SK-MEL-5 (cell line): Measurements from ENCODE around the gene ZNF653. TPM values are rescaled to one million over a fixed set of nuclear protein-coding genes. Genes with fewer than 3 reads are reported as not detected.
"Not testable (repeated sequence)": the region's sequence is repeated elsewhere in the genome, so short reads cannot be mapped to it uniquely, and the experiment has no call there.

Experiments
- DNase-seq: peaks from one replicate; pipeline ENCODE4 v3.0.0-alpha.2; 2016; ENCODE audit warnings: low read depth, low spot score
- in situ Hi-C: cut with HindIII; loops from 2 replicates; pipeline ENCODE4 v1.10.0; 2016; ENCODE audit warnings: low sequenced_read_pairs, high pct_unique_total_duplicates, low pct_unique_long_range_greater_than_20kb
- total RNA-seq: library from RNA; depleted of rRNA; stranded (reverse); fragments of >200 nt; shearing (Covaris generic); gene quantifications from 2 replicates; pipeline ENCODE4 v1.2.3, GENCODE V29; 2014

ZNF653 gene
- total RNA-seq, 1 experiment from 2014 or later: 1.6 TPM

DNA sequence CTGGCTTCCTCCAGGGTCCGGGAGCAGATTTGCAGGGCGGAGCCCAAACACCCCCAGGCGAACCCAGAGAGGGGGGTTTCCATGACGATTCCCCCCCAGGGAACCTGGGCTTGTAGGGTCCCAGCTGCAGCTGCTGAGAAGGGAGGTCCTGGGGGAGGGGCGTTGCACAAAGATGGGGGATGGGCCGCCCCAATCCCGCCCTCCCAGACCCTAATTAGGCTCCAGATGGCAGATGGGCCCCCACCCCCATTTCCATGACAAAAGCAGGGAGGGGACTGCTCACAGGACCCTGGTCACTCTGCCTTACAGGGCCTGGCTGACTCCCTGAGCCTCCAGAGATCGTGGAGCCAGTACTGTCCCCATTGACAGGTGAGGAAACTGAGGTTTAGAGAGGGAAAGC, 40.0 kb downstream of the ZNF653 start:
- in situ Hi-C loops: no loop called here
- no peak for DNase-seq

DNA sequence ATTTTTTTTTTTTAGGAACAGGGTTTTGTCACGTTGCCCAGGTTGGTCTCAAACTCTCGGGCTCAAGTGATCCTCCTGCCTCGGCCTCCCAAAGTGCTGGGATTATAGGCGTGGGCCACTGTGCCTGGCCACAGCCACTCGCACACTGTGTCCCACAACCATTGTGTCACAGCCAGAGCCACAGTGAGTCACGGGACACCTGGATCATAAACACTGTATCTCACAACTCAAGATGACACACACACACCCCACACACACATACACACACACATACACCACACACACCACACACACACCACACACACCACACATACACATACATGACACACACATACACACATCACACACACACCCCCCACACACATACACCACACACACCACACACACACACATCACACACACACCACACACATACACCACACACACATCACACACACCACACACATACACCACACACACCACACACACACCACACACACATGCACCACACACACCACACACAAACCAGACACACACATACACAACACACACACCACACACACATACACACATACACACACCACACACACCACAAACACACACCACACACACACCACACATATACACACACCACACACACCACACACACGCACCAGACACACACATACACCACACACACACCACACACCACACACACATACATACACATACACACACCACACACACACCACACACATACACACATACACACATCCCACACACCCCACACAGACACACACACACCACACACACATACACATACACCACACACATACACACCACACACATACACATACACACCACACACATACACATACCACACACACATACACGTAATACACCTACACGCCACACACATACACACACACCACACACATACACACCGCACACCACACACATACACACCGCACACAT, 41.0 kb downstream of the ZNF653 start:
- in situ Hi-C loops: no loop called here
- no peak for DNase-seq

DNA sequence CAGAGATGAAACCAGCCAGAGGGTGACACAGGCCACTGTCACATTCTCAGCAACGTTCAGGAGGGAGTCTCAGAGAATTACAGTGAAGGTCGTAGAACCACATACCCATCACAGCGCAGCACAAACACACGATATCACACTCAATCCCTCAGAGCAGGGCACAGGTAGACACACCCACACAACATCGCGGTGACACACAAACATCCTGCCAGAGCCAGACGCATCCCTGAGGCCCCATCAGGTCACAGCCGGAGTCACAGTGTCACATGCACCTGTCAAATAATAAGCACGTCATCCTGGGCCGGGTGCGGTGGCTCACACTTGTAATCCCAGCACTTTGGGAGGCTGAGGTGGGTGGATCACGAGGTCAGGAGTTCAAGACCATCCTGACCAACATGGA, 42.2 kb downstream of the ZNF653 start:
- in situ Hi-C loops: no loop called here

DNA sequence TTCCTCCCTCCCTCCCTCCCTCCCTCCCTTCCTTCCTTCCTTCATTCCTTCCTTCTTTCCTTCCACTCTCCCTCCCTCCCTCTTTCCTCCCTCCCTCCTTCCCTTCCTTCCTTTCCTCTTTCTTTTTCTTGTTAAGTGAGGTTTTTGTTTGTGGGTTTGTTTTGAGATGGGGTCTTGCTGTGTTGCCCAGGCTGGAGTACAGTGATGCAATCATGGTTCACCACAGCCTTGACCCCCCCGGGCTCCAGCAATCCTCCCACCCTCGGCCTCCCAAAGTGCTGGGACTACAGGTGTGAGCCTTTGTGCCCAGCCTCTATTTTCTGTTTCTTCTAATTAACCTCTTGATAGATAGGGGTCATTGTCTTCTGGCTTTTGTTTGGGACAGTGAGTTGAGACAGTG, 44.2 kb downstream of the ZNF653 start:
- in situ Hi-C loops: no loop called here
- DNase-seq: no peak

More for the DNA sequence above, 42.2 kb downstream of the ZNF653 start:
- DNase-seq: no peak

DNA sequence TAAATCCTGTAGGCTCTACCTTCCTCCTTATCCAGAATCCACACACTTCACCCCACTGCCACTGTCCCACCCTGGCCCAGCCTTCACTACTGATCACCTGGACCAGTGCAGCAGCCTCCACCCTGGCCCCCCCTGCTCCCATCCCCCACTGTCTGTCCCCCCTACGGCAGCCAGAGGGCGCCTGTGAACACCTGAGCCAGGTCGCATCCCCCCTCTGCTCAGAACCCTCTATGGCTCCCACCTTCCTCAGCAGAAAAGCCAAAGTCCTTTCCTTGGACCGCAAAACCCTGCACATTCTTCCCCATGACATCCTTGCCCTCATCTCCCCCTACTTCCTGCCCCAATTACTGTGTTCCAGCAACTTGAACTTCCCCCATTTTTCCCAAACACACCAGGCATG, 45.4 kb downstream of the ZNF653 start:
- in situ Hi-C loops: no loop called here
- no peak for DNase-seq

DNA sequence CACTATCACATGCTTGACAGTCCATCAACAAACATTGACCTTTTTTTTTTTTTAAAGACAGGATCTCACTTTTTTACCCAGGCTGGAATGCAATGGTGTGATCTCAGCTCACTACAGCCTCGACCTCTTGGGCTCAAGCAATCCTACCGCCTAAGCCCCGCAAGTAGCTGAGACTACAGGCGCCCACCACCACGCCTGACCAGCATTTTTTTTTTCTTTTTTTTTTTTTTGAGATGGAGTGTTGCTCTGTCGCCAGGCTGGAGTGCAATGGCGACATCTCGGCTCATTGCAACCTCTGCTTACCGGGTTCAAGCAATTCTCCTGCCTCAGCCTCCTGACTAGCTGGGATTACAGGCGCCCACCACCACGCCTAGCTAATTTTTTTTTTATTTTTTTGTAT, 46.7 kb downstream of the ZNF653 start:
- in situ Hi-C loops, DNase-seq: not testable (repeated sequence)

DNA sequence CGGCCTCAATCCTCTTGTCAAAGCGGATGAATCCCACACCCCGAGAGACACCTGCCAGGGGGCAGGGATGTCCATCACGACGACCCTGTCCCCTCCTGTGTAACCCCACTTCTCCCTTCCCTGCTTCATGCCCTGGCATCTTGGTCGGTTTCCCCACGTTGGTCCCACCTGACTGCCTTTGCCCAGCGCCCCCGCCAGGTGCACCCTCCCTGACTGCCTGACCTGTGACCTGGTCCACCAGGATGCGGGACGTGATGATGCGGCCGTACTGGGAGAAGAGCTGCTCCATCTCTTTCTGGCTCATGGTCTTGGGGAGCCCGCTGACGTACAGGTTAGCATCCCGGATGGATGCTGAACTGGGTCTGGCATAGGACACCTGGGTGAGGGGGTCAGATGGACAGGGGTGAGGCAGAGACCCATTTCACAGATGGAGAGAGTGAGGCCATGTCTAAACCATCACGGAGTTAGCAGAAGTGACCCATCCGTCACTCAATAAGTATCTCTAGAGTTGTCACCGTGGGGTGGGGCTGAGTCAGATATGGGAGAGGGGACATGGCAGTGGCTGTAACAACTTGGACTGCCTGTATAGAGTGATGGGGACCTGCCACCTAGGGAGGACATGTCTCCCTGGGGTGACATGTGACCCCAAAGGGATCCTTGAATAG, 47.3 kb downstream of the ZNF653 start:
- DNase-seq: no peak
- in situ Hi-C loops: no loop called here

DNA sequence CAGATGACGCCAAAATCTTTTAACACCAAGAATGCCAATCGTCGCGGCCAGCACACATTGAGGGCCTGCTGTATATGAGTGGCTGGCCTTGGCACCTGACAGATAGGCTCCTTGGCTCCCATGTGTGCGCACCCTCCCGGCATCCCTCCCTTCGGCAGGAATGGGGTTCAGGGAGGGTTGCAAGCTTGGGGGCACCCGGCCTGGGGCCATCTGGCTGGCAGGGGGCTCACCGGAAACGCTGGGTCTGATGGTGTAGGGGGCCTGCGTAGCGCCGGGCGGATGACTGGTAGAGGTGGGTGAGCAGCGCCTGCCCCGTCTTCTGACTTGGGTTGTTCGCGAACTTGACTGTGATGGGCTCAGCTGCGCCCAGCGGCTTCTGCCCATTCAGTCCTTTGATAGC, 47.8 kb downstream of the ZNF653 start:
- DNase-seq: no peak
- in situ Hi-C loops: no loop called here

DNA sequence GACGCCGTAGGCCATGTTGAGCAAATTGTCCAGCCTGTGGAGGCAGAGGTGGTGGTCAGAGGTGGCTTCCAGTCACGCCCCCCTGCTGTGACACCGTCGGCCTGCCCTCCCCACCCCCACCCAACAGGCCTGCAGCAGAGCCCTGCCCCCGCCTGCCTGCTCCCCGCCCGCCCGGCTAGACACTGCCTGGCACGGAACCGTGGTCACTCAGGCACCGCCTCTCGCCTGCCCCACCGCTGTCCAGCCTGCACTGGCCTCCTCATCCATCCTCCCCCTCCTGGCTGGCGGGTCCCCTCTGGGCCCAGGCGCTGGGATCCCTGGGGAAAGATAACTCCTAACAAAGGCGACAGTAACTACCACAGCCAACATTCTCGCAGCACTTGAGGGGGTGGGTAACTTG, 48.5 kb downstream of the ZNF653 start:
- no peak for DNase-seq
- in situ Hi-C loops: no loop called here

DNA sequence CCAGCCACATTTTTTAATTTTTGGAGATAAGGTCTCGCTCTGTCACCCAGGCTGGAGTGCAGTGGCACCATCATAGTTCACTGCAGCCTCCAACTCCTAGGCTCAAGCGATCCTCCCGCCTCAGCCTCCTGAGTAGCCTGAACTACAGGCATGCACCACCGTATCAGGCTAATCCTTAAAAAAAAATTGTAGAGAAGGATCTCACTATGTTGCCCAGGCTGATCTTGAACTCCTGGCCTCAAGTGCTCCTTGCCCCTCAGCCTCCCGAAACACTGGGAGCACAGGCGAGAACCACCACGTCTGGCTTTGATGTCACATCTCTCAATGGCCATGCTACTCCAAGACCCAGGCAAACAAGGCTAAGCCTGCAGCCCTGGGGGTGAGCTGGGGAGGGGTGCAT, 49.0 kb downstream of the ZNF653 start:
- in situ Hi-C loops: no loop called here
- no peak for DNase-seq

DNA sequence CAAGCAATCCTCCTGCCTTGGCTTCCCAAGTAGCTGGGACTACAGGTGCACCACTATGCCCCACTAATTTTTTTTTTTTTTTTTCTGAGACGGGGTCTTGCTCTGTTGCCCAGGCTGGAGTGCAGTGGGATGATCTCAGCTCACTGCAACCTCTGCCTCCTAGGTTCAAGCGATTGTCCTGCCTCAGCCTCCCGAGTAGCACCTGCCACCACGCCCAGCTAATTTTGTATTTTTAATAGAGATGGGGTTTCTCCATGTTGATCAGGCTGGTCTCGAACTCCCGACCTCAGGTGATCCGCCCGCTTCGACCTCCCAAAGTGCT, 50.4 kb downstream of the ZNF653 start:
- in situ Hi-C loops, DNase-seq: not testable (repeated sequence)

DNA sequence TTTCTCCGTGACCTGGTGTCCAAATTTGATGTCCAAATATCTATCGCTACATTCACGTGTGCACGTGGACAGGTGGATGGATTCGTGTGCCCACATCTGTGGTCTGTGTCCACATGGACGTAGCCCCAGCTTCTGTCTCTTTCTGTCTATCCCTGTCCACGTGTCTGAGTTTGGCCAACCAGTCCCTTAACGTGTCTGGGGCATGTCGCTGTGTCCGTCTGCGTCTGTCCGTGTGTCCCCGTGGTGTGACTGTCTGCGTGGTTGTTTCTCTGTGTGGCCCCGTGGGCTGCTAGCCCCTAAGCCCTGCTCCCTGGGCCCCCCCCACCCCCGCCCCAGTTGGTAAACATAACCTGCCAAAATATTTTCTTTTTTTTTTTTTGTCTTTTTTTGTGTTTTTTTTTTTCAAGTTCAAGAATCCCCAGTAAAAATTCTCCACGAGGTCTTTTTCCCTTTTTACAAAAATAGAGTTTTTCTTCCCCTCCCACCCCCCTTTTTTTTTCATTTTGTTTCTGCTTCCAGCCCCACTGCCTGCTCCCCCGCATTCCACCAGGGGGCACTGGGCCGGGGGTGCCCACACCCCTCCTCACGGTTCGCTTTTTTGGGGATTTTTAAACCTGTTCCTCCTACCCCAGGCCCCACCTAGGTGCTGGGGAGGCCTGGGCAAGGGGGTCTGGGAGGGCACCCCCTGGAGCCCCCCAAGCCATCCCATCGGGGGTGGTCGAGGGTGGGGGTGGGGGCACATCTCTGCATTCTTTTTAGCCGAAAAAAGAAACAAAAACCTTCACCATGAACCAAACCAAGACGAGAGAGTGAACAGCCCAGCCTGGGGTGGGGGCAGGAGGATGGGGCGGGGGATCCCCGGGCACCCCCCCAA, 51.9 kb downstream of the ZNF653 start:
- no peak for DNase-seq
- in situ Hi-C loops: no loop called here

DNA sequence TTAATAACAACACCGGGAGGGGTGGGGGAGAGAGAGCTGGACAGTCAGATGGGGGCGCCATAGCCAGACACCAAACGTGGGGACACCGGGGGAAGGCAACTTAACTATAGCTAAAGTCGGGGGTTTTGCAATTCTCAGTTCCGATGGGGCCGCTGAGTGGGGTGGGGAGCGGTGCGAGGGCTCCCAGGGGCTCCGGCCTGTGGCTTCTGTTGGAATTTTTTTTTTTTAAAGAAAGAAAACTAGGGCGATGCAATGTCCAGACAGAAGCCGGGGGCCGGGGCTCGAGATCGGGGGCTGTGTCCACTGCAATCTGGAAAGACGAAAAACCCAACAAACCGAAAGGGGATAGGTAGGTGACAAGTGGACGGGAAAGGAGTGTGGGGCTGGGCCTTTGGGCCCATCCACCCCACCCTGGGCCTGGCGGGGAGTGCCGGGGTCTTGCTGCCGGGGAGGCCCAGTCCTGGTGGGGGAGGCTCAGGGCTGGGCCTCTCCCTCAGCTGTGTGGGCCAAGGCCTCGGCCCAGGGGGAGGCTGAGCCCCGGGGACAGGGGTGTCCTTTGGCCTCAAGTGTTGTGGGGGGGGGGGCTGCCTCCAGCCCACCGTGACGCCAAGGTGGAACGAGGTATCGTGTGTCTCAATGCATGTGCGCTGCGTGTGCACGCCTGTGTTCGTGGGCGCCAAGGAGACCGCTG, 52.9 kb downstream of the ZNF653 start:
- in situ Hi-C loops: no loop called here
- DNase-seq: no peak

DNA sequence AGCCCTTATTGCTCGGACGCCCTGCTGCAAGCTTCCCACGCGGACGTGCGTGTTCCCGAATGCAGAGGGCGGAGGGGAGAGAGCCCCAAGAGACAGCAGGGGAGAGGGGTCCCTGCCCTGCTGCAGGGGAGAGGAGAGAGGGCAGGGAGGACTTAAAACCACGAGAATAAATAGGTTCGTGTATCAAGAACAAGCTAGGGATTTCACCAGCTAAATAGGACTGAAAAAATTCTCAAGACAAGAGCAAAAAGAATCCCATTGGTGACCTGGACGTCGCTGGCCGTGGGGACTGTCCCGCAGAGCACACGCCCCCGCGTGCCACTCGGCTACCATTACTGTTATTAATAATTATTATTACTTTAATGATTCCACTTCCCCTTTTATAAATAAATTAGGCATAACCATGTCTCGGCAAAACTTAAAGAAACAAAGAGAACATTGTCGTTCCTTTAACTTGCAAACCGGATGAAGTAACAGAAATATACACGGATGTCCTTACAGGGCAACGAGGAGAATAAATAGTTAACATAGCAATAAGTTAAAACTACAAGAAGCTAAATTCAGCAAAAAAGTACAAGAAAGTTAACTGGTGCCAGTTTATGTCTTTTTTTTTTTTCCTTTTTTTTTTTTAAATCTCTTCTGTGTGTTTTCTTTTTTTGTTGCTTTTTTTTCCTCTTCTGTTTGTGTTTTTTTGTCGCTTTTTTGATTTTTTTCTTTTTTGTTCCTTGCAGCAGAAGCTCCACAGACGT, 53.6 kb downstream of the ZNF653 start:
- in situ Hi-C loops: no loop called here
- DNase-seq: no peak

DNA sequence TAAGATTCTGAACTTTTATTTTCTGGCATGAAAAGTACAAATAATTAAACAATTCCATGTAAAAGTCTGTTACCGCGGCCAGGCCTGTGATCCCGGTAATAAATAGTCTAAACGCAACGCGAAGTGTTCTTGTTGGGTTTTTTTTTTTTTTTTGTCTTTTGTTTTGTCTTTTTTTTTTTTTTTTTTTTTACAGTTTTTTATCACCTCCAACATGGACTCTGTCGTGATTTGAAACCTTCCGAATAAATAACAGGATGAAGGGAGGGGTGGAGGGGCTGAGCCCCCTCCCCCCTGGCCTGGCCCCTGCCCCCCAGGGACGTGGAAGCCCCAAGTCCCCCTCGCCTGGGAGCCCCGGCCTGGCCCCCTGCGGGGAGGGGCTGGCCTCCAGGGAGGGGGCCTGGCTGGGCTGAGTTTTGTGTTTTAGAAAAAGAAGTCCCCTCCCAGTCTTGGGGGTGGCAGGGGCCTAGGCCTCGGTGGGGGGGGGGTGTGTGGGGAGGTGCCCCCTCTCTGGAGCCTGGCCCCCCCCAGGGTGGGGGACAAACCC, 54.2 kb downstream of the ZNF653 start:
- DNase-seq: no peak
- in situ Hi-C loops: no loop called here

DNA sequence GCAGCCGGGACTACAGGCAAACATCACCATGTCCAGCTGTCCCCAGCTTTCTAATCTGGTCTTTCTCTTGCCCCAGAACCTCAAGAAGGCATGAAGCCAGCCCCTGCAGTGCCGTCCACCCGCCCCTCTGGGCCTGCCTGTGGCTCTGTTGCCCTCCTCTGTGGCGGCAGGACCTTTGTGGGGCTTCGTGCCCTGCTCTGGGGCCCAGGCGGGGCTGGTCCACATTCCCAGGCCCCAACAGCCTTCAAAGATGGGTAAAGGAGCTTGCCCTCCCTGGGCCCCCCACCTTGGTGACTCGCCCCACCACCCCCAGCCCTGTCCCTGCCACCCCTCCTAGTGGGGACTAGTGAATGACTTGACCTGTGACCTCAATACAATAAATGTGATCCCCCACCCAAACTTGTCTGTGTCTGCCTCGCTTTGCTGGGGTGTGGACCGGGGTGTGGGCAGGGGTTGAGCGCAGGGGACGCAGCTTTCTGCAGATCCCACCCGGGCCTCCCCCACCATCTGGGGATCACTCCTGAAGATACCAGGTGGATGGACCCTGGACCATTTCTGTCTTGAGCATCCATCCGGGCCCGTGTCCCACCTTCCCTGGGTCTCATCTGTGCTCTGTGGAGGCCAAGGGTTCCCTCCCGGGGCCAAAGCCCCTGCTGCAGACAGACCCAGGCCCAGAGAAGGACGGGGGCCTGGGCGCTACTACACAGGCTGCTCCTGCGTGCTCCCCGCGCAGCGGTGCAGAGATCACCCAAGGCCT, 54.9 kb downstream of the ZNF653 start:
- in situ Hi-C loops: no loop called here
- DNase-seq: no peak
